Stimulated activated naive CD8-positive, alpha-beta T cell treated with anti-CD3 and anti-CD28 coated beads, Interleukin-15, Interleukin-2, amounts not matched to agents 100 U/mL and 50 U/mL, for 24 hours (primary cell): ENCODE data around the gene RBL1.
"Not testable (repeated sequence)": the region's sequence is repeated elsewhere in the genome, so short reads cannot be mapped to it uniquely, and the experiment has no call there.

Experiments
- ATAC-seq: fragments of 150-1000 bp; cut with Tn5 transposase; one replicate; pipeline ENCODE4 v1.10.0; 2021
- DNase-seq: peaks from one replicate; pipeline ENCODE4 v3.0.0; 2021

RBL1 gene

DNA sequence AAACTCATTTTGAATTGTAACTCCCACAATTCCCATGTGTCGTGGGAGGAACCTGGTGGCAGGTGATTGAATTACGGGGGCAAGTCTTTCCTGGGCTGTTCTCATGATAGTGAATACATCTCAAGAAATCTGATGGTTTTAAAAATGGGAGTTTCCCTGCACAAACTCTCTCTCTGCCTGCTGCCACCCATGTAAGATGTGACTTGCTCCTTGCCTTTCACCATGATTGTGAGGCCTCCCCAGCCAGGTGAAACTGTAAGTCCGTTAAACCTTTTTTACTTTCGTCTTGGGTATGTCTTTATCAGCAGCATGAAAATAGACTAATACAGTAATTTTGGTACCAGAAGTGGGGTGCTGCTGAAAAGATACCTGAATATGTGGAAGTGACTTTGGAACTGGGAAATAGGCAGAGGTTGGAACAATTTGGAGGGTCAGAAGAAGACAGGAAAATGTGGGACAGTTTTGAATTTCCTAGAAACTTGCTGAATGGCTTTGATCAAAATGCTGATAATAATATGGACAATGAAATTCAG lies 102.9 kb downstream of the RBL1 start:
- DNase-seq, result no peak
- no peak for ATAC-seq

GRCh38 chr20:36991703-36992102 lies 104.1 kb downstream of the RBL1 start:
- DNase-seq (no peak), ATAC-seq (no peak)

GRCh38 chr20:36989797-36990196 lies 106.0 kb downstream of the RBL1 start:
- ATAC-seq, result no peak
- no peak for DNase-seq

DNA sequence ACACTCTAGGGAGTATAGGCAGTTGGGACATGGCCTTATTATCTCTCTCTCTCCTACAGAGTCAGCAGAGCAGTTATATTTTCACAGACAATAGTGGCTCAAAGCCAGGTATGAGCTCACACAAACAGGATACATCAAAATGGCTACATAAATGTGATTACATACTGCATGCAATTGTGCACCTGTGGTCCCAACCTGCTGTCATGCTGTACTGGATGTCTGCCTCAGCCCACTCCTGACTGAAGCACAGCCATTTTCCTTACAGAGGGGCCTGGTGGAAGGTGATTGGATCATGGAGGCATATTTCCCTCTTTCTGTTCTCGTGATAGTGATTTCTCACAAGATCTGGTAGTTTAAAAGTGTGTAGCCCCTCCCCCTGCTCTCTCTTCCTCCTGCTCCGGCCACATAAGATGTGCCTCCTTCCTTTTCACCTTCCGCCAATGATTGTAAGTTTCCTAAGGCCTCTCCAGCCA lies 107.3 kb downstream of the RBL1 start:
- no peak for DNase-seq
- ATAC-seq, result no peak

DNA sequence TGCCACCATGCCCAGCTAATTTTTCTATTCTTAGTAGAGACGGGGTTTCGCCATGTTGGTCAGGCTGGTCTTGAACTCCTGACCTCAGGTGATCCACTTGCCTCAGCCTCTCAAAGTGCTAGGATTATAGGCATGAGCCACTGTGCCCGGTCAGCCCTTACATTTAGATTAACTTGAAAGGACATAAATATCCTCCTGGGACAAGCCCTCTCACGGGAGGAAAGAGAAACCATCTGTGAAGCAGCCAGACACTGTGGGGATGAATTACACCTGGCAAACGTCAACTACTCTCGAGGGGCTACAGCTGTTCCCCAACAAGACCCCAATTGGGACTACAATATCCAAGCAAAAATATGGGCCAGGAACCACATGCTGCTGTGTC lies 111.5 kb downstream of the RBL1 start:
- ATAC-seq (no peak), DNase-seq (no peak)

GRCh38 chr20:36975099-36975818 lies 120.5 kb downstream of the RBL1 start:
- peak; percentile 44 for DNase-seq
- ATAC-seq, result peak; percentile 81

- ATAC-seq (no peak), DNase-seq (no peak)
Observed at GRCh38 chr20:36974660-36975059, 121.1 kb downstream of the RBL1 start.

DNA sequence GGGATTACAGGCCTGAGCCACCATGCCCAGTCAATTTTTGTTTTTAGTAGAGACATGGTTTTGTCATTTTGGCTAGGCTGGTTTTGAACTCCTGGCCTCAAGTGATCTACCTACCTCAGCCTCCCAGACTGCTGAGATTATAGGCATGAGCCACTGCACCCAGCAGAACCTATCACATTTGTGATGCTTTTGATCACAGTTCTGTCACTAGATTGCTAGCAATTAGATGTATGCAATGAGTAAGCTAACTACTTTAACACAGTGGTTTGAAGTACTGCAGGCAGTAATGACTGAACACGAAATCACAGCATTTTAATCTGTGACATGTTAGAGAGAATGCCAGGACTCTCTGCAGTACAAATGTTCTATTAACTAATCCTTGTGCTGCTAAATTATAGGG lies 124.7 kb downstream of the RBL1 start:
- DNase-seq (no peak), ATAC-seq (peak; percentile 29)

DNA sequence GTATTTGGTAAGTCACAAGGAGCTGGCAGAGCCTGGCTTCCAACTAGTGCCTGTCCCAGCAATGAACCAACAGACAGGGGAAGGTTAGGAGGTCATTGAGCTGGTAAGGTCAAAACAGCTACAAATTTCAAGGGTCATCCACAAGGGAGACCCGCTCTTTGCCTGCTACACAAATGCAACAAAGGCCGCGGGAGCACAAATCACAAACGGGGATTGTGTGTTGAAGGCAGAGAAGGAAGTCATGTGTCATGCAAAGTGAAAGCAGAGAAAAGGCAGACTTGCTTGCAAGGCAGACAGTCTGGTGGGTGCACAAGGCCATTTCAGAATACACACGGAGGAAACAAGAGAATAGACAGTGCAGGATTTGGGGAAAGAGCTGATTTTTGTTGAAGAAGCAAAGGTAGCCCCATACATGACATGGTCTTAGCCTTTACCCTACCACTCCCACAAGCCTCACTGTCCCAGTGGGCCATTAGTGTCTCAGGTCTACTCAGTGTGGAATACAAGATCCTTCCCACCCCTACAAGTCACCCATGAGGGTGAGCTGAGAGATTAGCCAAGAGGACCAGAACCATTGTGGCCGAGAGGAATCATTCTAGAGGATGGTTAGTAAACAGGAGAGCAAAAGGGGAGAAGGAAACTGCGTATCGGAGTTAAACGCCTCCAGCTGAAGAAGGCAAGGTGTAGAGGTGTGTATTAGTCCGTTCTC lies 126.2 kb downstream of the RBL1 start:
- ATAC-seq (peak; percentile 20), DNase-seq (peak; percentile 38)

GRCh38 chr20:36969051-36969450 lies 126.7 kb downstream of the RBL1 start:
- no peak for DNase-seq
- ATAC-seq, result no peak

GRCh38 chr20:36967636-36968035 lies 128.2 kb downstream of the RBL1 start:
- peak; percentile 48 for ATAC-seq
- no peak for DNase-seq

- ATAC-seq, DNase-seq: not testable (repeated sequence)
Observed at GRCh38 chr20:36966965-36967364, 128.8 kb downstream of the RBL1 start.

GRCh38 chr20:36962354-36962941 lies 133.3 kb downstream of the RBL1 start:
- not testable (repeated sequence) for ATAC-seq, DNase-seq

DNA sequence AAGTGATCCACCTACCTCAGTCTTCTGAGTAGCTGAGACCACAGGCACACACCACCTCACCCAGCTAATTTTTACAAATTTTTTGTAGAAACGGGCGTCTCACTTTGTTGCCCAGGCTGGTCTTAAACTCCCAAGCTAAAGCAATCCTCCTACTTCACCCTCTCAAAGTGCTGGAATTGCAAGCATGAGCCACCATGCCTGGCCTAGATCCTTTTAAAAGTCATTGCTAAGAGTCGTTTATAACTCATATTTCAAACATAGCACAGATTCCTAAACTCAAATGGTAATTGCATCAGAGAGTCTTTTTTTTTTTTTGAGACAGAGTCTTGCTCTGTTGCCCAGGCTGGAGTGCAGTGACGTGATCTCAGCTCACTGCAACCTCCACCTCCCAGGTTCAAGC lies 136.6 kb downstream of the RBL1 start:
- ATAC-seq (no peak), DNase-seq (no peak)

DNA sequence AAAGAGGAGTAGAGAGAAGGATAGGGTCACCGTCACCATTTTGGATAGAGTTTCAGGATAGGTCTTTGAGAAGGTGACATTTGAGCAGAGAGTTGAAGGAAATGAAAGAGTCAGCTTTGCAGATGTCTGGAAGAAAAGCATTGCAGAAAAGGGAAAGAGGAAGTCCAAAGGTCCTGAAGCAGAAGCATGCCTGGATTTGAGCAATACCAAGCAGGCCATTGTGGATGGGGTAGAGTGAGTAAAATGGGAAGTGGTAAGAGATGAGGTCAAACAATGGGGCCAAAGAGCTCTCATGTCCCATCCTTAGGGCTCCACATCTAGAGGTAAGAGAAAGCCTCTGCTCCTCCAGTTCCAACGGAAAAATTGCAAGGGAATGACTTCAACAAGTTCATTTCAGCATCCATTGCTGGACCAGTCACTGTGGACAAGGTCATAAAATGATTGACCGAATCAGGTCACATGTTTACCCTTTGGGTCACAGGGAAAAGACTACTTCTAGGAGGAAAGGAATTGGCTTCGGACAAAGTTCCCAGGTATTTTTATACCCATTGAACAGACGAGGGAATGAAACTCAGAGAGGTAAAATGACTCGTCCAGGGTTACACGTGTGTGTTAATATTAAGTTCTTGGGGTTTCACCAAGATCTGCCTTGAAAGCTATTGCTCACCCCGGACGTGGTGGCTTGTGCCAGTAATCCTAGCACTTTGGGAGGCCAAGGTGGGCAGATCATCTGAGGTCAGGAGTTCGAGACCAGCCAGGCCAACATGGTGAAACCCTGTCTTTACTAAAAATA lies 137.7 kb downstream of the RBL1 start:
- ATAC-seq, result no peak

DNA sequence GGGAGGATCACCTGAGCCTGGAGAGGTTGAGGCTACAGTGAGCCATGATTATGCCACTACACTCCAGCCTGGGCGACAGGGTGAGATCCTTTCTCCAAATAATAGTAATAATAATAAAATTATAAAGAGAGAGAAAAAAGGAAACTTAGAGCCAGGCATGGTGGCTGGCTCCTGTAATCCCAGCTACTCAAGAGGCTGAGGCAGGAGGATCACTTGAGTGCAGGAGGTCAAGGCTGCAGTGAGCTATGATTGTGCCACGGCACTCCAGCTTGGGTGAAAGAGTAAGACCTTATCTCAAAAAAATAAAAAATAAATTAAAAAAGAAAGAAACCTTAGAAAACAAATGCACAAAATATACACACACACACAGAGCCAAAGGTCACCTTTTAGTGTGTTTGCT lies 139.1 kb downstream of the RBL1 start:
- DNase-seq, result no peak
- no peak for ATAC-seq

More for the DNA sequence above, 137.7 kb downstream of the RBL1 start:
- no peak for DNase-seq

GRCh38 chr20:36956016-36956415 lies 139.8 kb downstream of the RBL1 start:
- no peak for DNase-seq
- no peak for ATAC-seq

DNA sequence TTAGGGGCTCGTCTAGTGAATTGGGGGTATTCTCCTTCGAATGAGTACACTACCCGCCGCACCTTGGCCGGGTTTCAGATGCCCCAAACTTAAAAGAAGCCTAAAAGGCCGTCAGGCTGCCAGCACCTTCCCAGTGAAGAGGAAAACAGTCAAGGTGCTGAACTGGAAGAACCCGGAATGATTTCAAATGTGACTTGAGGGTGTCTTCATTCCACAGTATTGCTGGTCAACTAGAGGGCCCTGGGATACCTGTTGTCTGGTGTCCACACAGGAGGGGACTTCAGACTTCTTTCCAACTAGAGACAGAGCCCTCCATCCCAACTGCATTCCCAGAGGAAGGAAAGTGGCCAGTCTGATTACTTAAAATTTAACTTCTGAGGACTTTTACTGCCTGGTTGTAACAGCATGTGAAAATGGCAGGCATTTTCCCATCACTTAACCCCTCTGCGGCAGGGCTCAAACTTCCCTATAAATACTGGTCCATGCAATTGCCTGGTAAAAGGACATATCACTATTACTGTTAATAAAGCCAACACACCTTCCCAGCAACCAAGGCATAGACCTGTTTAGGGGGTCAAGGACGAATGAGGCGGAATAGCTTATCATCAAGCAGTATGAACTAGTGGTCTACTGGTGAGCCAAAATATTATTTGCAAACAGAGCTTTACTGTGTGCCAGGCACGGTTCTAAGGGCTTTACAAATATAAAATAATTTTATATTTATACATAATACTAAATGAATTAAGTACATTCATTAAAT lies 143.6 kb downstream of the RBL1 start:
- no peak for DNase-seq
- no peak for ATAC-seq

GRCh38 chr20:36951198-36951978 lies 144.4 kb downstream of the RBL1 start, which contains the start of gene SAMHD1:
Gene SAMHD1 (minus strand): TSS chr20:36951708. CDS start chr20:36951643, 65 bp downstream.
- DNase-seq, result peak; percentile 94
- ATAC-seq, result peak; percentile 96

DNA sequence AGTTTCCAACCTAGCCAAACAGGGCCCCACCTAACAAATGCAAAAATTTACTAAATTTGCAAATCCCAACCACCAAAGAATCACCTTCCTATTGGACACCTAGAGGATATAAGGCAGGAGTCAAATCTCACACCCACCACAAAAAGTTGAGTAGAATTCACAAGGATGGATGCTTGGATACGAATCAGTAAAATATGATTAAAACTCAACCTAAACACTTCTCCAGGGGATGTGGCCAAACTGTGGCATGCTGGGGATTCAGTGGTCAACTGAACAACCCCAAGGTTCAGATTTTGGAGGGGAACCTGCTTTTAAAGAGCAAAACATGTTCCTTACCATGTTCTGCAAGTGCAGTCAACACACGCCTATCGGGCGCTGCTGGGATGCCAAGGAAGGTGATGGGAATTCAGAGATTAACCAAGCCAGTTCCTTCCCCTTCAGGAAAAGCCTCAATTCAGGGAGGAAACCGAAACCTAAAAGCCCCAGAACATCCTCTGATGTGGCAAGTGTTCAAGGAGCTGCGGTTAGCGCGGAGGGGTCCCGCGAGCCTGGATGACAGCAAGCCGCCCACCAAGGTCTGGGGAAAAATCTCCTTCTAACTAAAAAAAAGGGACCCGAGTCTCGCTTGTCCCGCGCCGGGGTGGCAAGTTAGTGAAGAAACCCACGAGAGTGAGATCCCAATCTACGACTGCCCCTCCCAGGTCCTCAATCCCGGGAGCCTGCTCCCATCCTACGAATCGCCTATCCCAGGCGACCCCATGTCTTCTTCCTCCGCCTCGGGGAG lies 145.2 kb downstream of the RBL1 start:
- ATAC-seq, result no peak
- DNase-seq, result peak; percentile 50
